ENCODE data around the gene FHIP1A.

DNA sequence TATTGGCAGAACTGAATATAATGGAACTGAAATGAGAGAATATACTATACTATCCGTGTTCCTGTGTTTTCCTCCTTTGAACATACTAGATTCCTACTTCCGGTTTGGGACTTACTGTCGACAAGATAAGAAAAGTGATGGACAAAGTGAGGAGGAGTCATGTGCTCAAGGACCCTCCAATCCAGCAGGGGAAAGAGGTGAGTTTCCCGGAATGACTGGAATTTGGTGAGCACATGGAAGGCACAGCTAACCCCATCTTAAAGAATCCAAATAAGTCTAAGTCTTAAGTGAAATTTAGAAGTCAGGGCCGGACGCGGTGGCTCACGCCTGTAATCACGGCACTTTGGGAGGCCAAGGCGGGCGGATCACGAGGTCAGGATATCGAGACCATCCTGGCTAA is 47.0 kb upstream of the FHIP1A start:
- TF ChIP-seq POLR2AphosphoS5 (IDR thresholded peaks at IDR 0.05; ENCODE audit: low read depth, low read length) = no peak
- no peak for TF ChIP-seq FOXP2 (optimal IDR thresholded peaks at IDR 0.05; ENCODE audit: borderline replicate concordance, extremely low read depth, extremely low read length, insufficient read depth)
- no peak for TF ChIP-seq SIN3A (IDR thresholded peaks at IDR 0.05; ENCODE audit: borderline replicate concordance, insufficient read depth, low read length)
